Measurements from ENCODE around the gene DDX3Y. TPM values are rescaled to one million over a fixed set of nuclear protein-coding genes. Genes with fewer than 3 reads are reported as not detected.
A peak's percentile ranks its signal among the peaks of the same experiment; 100 is the strongest.

Gene DDX3Y
- 48.2 TPM for polyA plus RNA-seq (2013, experiment 1 of 2)
- polyA plus RNA-seq (2013, experiment 2 of 2), result 50.1 TPM

DNA sequence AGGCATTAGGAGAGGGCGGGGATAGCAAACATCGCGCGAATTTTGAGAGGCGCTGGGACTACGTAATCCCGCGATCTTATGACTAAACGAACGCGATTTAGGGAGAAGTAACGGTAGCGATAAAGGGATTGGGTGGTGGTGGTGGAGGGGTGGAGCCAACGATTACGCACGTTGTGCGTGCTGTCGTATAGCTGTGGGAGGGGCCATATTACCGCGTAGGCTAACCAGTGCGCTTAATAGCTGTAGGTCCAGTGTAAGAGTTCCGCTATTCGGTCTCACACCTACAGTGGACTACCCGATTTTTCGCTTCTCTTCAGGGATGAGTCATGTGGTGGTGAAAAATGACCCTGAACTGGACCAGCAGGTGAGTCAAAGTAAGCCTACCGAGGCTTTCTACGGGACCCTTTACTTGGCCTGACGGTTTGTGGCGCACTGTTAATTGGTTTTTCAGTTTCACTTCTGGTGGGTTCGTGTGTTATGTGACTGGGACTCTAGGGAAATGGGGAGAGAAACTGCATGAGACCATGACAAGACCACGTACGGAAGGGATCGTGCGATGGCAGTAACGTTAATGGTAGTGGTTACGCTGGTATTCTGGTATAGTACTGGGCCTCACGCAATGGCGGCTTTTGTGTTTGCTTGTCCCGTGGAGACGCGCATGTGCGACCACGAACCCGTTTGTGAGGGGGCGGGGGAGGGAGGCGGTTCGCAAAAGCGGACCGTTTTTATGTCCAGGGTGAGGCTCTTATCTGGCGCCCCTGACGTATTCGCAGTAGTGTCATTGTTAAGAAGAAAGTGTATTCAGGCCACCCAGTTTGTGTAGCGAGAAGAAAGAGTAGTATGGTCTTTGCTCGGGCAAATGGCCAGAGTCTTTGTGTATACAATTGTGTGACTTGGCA lies at the start of gene DDX3Y:
Gene DDX3Y, plus strand, starts transcription at position 251 of the 899 bp plus-strand sequence. Its CDS starts 69 bp downstream, at position 320.
- Histone ChIP-seq H3K9ac (ENCODE audit: low read depth, low read length, poor library complexity) (peak within 1 kb of the TSS; percentile 64), H3K4me2 (ENCODE audit: insufficient read depth, low read length, poor library complexity, severe bottlenecking) (peak within 1 kb of the TSS; percentile 43), H2BK15ac (ENCODE audit: low read length) (no peak within 1 kb of the TSS), H2AFZ (ENCODE audit: low read length) (no peak within 1 kb of the TSS), H3K4ac (ENCODE audit: low read length) (no peak within 1 kb of the TSS), H3K79me1 (ENCODE audit: low read depth, low read length) (peaks cover 1% of the 10 kb centered on the region), H2BK120ac (ENCODE audit: low read depth, low read length) (no peak within 1 kb of the TSS), H3K4me3 (ENCODE audit: low read length in 2 of 2) (peak within 1 kb of the TSS in 1 of 2 donors; percentile 99), H2AK5ac (ENCODE audit: low read depth, low read length) (no peak within 1 kb of the TSS), H4K8ac (ENCODE audit: low read depth, low read length) (no peak within 1 kb of the TSS), H3K27me3 (ENCODE audit: control insufficient read depth in 3 of 3, insufficient read depth in 3 of 3, low read depth in 1 of 3, low read length in 3 of 3) (no peaks in the 10 kb centered on the region), H2BK12ac (ENCODE audit: low read length) (no peak within 1 kb of the TSS), H3K14ac (ENCODE audit: low read length) (no peak within 1 kb of the TSS), H2BK5ac (ENCODE audit: low read length) (no peak within 1 kb of the TSS), H3K18ac (ENCODE audit: low read length) (peak within 1 kb of the TSS; percentile 87), H3K36me3 (replicated peaks in 1 of 2; ENCODE audit: control insufficient read depth in 2 of 2, insufficient read depth in 2 of 2, low read length in 2 of 2) (no peaks in the 10 kb centered on the region), H3K27ac (replicated peaks; ENCODE audit: low read length) (peak within 1 kb of the TSS; percentile 78), H4K91ac (ENCODE audit: low read depth, low read length, poor library complexity) (no peak within 1 kb of the TSS), H3K23ac (ENCODE audit: low read depth, low read length, poor library complexity) (no peak within 1 kb of the TSS), H3K9me3 (replicated peaks in 1 of 2; ENCODE audit: control insufficient read depth in 2 of 2, insufficient read depth in 1 of 2, low read depth in 1 of 2, low read length in 2 of 2) (no peaks in the 10 kb centered on the region), H3K4me1 (ENCODE audit: control insufficient read depth in 2 of 2, insufficient read depth in 1 of 2, low read depth in 1 of 2, low read length in 2 of 2) (no peaks in the 10 kb centered on the region)
- WGBS, 2 donors (ENCODE audit: extremely low coverage in 2 of 2, insufficient read length in 2 of 2, insufficient replicate concordance in 1 of 2), result no CpG with 5 or more reads among the region's 54 CpGs
- peak; percentile 65 for DNase-seq (ENCODE audit: low spot score)

DNA sequence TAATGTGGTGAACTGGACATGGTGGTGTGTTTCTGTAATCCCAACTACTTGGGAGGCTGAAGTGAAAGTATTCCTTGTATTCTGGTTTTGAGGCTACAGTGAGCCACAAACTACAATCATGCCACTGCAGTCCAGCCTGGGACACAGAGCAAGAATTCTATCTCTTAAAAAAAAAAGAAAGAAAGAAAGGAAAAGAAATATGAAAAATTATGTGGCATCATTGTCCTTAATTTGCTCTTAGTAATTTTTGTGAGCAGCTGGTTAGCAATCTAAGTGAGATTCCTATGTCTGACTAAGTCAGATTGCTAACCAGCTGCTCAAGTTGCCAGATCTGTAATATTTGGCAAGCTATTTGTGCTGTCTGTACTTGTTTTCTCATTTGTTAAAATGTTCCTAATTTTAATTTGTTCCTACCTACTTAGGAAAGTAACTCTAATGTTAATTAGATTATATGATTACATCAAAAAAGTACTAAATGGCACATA lies 48.8 kb upstream of the DDX3Y start:
- H3K23ac ChIP-seq (ENCODE audit: low read depth, low read length, poor library complexity), result no peak overlapping the region
- no peak overlapping the region for H3K18ac ChIP-seq (ENCODE audit: low read length)
- no peak overlapping the region for H2BK12ac ChIP-seq (ENCODE audit: low read length)
- no peak overlapping the region for H3K4me2 ChIP-seq (ENCODE audit: insufficient read depth, low read length, poor library complexity, severe bottlenecking)
- DNase-seq (ENCODE audit: low spot score), result no peak
- H2BK5ac ChIP-seq (ENCODE audit: low read length), result no peak overlapping the region
- no peak overlapping the region for H3K9ac ChIP-seq (ENCODE audit: low read depth, low read length, poor library complexity)
- no peaks in the 10 kb centered on the region for H3K36me3 ChIP-seq (replicated peaks in 1 of 2; ENCODE audit: control insufficient read depth in 2 of 2, insufficient read depth in 2 of 2, low read length in 2 of 2)
- H4K91ac ChIP-seq (ENCODE audit: low read depth, low read length, poor library complexity), result no peak overlapping the region
- no peak overlapping the region for H3K27ac ChIP-seq (replicated peaks; ENCODE audit: low read length)
- H2BK15ac ChIP-seq (ENCODE audit: low read length), result no peak overlapping the region
- H3K4ac ChIP-seq (ENCODE audit: low read length), result no peak overlapping the region
- no peak overlapping the region for H3K14ac ChIP-seq (ENCODE audit: low read length)
- no peak overlapping the region for H2BK120ac ChIP-seq (ENCODE audit: low read depth, low read length)
- H2AK5ac ChIP-seq (ENCODE audit: low read depth, low read length), result no peak overlapping the region
- no peak overlapping the region for H4K8ac ChIP-seq (ENCODE audit: low read depth, low read length)
- no peak overlapping the region for H2AFZ ChIP-seq (ENCODE audit: low read length)
- no peak overlapping the region for H3K4me3 ChIP-seq (ENCODE audit: low read length in 2 of 2)
- H3K4me1 ChIP-seq (ENCODE audit: control insufficient read depth in 2 of 2, insufficient read depth in 1 of 2, low read depth in 1 of 2, low read length in 2 of 2), result no peaks in the 10 kb centered on the region
- H3K27me3 ChIP-seq (ENCODE audit: control insufficient read depth in 3 of 3, insufficient read depth in 3 of 3, low read depth in 1 of 3, low read length in 3 of 3), result no peaks in the 10 kb centered on the region
- no peaks in the 10 kb centered on the region for H3K9me3 ChIP-seq (replicated peaks in 1 of 2; ENCODE audit: control insufficient read depth in 2 of 2, insufficient read depth in 1 of 2, low read depth in 1 of 2, low read length in 2 of 2)
- no peaks in the 10 kb centered on the region for H3K79me1 ChIP-seq (ENCODE audit: low read depth, low read length)

DNA sequence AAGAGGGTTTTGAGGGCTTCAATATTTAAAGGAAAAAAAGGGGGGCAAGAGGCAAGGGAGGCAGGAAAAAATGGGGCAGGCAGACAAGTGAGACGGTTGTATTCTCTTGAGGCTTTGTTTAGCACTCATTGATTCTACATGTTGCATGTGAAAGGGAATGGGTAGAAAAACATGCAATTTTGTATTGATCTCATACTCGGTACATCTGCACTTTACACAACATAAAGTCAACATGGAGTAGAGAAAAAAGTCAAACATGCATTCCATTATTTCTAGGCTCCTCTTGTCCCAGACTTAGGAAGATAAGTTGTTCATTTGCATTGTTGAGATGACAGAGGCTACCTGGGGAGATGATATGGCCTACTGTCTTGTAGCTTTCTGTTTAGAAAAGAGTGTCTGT lies 36.7 kb upstream of the DDX3Y start:
- no peak overlapping the region for H3K14ac ChIP-seq (ENCODE audit: low read length)
- H4K91ac ChIP-seq (ENCODE audit: low read depth, low read length, poor library complexity), result no peak overlapping the region
- H3K9me3 ChIP-seq (replicated peaks in 1 of 2; ENCODE audit: control insufficient read depth in 2 of 2, insufficient read depth in 1 of 2, low read depth in 1 of 2, low read length in 2 of 2), result no peaks in the 10 kb centered on the region
- H3K4me3 ChIP-seq (ENCODE audit: low read length in 2 of 2), result no peak overlapping the region
- H3K4me1 ChIP-seq (ENCODE audit: control insufficient read depth in 2 of 2, insufficient read depth in 1 of 2, low read depth in 1 of 2, low read length in 2 of 2), result no peaks in the 10 kb centered on the region
- WGBS, 2 donors (ENCODE audit: extremely low coverage in 2 of 2, insufficient read length in 2 of 2, insufficient replicate concordance in 1 of 2), result no CpG with 5 or more reads among the region's 2 CpGs
- H3K4ac ChIP-seq (ENCODE audit: low read length), result no peak overlapping the region
- no peak overlapping the region for H2BK5ac ChIP-seq (ENCODE audit: low read length)
- no peak overlapping the region for H2BK12ac ChIP-seq (ENCODE audit: low read length)
- no peak overlapping the region for H4K8ac ChIP-seq (ENCODE audit: low read depth, low read length)
- no peaks in the 10 kb centered on the region for H3K27me3 ChIP-seq (ENCODE audit: control insufficient read depth in 3 of 3, insufficient read depth in 3 of 3, low read depth in 1 of 3, low read length in 3 of 3)
- H3K36me3 ChIP-seq (replicated peaks in 1 of 2; ENCODE audit: control insufficient read depth in 2 of 2, insufficient read depth in 2 of 2, low read length in 2 of 2), result no peaks in the 10 kb centered on the region
- no peaks in the 10 kb centered on the region for H3K79me1 ChIP-seq (ENCODE audit: low read depth, low read length)
- H3K23ac ChIP-seq (ENCODE audit: low read depth, low read length, poor library complexity), result no peak overlapping the region
- H2AFZ ChIP-seq (ENCODE audit: low read length), result no peak overlapping the region
- H3K4me2 ChIP-seq (ENCODE audit: insufficient read depth, low read length, poor library complexity, severe bottlenecking), result no peak overlapping the region
- H2BK120ac ChIP-seq (ENCODE audit: low read depth, low read length), result no peak overlapping the region
- no peak overlapping the region for H3K27ac ChIP-seq (replicated peaks; ENCODE audit: low read length)
- no peak overlapping the region for H2BK15ac ChIP-seq (ENCODE audit: low read length)
- H3K9ac ChIP-seq (ENCODE audit: low read depth, low read length, poor library complexity), result no peak overlapping the region
- H2AK5ac ChIP-seq (ENCODE audit: low read depth, low read length), result no peak overlapping the region
- no peak for DNase-seq (ENCODE audit: low spot score)
- no peak overlapping the region for H3K18ac ChIP-seq (ENCODE audit: low read length)

DNA sequence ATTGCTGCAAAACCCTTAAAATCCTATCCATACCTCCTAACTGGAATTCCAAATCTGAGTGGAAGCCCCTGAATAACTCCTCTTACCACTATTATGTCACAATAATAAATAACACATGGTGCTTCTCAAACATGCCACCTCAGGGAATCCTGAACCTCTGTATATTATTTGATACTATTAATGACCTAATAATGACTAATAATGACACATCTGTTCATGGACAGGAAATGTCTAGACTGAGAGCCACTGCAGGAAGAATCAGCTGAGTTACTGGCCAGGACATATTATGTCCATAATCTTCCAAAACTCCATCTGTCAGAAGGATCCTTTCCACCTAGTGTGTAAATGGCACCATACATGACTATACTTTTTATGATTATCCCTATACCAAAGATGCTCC lies 7.7 kb upstream of the DDX3Y start:
- Histone ChIP-seq H2AK5ac (ENCODE audit: low read depth, low read length) (no peak overlapping the region), H3K4me1 (ENCODE audit: control insufficient read depth in 2 of 2, insufficient read depth in 1 of 2, low read depth in 1 of 2, low read length in 2 of 2) (no peaks in the 10 kb centered on the region), H2BK120ac (ENCODE audit: low read depth, low read length) (no peak overlapping the region), H3K27ac (replicated peaks; ENCODE audit: low read length) (no peak overlapping the region), H2BK12ac (ENCODE audit: low read length) (no peak overlapping the region), H2BK5ac (ENCODE audit: low read length) (no peak overlapping the region), H2BK15ac (ENCODE audit: low read length) (no peak overlapping the region), H4K8ac (ENCODE audit: low read depth, low read length) (no peak overlapping the region), H3K18ac (ENCODE audit: low read length) (no peak overlapping the region), H3K27me3 (ENCODE audit: control insufficient read depth in 3 of 3, insufficient read depth in 3 of 3, low read depth in 1 of 3, low read length in 3 of 3) (no peaks in the 10 kb centered on the region), H3K4me3 (ENCODE audit: low read length in 2 of 2) (no peak overlapping the region), H3K14ac (ENCODE audit: low read length) (no peak overlapping the region), H3K36me3 (replicated peaks in 1 of 2; ENCODE audit: control insufficient read depth in 2 of 2, insufficient read depth in 2 of 2, low read length in 2 of 2) (no peaks in the 10 kb centered on the region), H3K4ac (ENCODE audit: low read length) (no peak overlapping the region), H3K4me2 (ENCODE audit: insufficient read depth, low read length, poor library complexity, severe bottlenecking) (no peak overlapping the region), H3K9ac (ENCODE audit: low read depth, low read length, poor library complexity) (no peak overlapping the region), H3K9me3 (replicated peaks in 1 of 2; ENCODE audit: control insufficient read depth in 2 of 2, insufficient read depth in 1 of 2, low read depth in 1 of 2, low read length in 2 of 2) (no peaks in the 10 kb centered on the region), H4K91ac (ENCODE audit: low read depth, low read length, poor library complexity) (no peak overlapping the region), H3K79me1 (ENCODE audit: low read depth, low read length) (no peaks in the 10 kb centered on the region), H2AFZ (ENCODE audit: low read length) (no peak overlapping the region), H3K23ac (ENCODE audit: low read depth, low read length, poor library complexity) (no peak overlapping the region)
- no peak for DNase-seq (ENCODE audit: low spot score)

Measured in neuronal stem cell (in vitro differentiated cells).